HL-60/S4 treated with phorbol 12-myristate 13-acetate at 8.2 ng/mL for 4 days and 3 days (cell line): ENCODE measurements around the gene ENTREP1.
"Not testable (repeated sequence)": the region's sequence is repeated elsewhere in the genome, so short reads cannot be mapped to it uniquely, and the experiment has no call there.

Source experiments
- in situ Hi-C: fragments of 300-500 bp; cut with MboI; formaldehyde crosslinking; loops from 2 replicates; pipeline ENCODE4 v1.15.0; 2022; ENCODE audit warnings: low sequenced_read_pairs

ENTREP1 gene

DNA sequence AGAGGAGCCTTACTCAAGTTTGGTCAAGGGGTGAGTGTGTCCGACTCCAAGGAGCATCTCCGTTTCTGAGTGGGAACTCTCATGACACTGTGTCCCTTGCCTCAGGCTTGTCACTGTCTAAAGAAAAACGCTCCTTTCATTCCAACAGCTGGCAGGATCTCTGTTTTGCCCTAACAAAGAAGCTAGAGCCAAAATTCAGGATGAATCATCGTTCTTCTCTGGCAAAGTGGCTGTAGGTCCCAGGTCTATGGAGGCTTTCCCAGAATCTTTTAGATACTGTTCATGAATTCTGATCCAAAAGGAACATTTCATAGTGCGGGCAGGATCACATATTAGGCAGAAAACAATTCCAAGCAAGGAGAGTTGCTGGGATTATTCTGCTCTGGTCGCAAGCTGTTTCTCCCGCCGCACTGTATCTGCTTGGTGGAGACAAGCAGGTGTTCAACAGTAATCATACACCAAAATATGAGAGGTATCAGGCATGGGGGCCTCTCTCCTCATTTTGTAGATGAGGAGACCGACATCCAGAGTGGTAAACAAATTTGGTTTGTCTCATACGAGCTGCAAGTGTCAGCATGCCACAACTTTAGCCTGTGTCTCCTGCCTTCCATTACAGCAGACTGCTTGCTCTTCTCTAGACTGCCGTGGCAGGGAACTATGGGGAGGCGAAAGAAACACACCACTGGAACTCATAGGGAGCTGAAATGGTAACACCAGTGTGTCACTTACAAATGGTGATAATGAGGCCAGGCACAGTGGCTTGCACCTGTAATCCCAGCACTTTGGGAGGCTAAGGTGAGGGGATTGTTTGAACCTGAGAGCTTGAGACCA is 72.6 kb downstream of the ENTREP1 start:
- in situ Hi-C loops: no loop called here

GRCh38 chr9:69400470-69400869 is 75.5 kb downstream of the ENTREP1 start:
- in situ Hi-C loops: no loop called here

GRCh38 chr9:69409936-69410335 is 84.9 kb downstream of the ENTREP1 start:
- in situ Hi-C loops: not testable (repeated sequence)

DNA sequence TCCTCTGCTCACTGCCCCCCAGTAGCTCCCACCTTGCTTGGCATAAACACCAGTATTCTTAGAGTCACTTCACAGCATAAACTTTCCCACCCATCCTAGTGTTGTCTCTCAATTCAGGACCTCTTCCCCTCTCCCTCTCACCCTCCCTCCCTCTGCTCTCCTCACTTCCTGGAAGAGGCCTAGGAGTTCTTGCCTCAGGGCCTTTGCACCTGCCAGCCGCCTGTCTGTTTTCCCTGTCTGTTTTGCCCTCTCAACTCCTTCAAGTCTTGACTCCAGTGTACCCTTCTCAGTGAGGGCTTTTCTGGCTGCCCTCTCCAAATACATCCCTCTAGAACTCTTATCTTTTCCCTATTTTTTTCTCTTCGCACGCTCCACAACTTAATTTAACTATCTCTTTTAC is 86.2 kb downstream of the ENTREP1 start:
- in situ Hi-C loops: no loop called here

DNA sequence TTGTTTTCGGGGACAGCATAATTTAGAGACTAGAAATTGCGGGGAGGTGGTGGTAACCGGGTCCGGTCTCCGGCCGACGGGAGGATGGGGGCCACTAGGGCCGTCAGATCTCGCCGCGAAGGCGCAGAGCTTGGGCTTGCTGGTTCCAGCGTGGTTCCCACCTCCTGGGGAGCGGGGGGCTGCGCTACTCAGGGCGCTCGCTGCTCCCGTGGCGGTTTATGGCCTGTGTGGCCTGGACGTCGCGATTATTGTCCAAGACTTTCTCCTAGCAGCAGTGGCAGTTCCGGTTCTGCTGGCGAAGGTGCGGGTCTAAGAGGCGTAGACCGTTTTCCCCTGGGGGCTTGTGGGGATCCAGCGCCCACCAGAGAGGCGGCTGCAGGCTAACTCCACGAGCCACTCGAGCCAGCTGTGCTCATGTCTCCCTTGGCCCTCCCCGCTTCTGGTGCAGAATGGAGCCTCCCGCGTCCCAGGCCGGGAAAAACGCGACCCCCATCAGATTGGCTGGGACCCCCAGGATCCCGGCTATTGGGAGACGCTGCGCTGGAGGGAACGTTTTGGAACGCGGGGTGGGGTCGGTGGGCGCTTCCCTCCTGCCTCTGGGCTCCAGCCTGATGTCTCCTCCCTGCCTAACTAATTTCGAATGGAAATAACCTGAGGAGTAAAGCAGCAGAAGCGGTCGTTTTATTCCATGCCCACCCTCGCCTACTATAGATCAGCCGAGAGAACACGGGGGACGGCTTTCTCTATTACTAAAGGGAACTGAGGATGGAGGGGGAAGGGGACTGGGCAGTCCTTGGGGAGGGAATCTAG is 87.1 kb downstream of the ENTREP1 start:
- in situ Hi-C loops: no loop called here

GRCh38 chr9:69412741-69413150 is 87.7 kb downstream of the ENTREP1 start:
- in situ Hi-C loops: no loop called here

GRCh38 chr9:69420611-69421270 is 95.7 kb downstream of the ENTREP1 start:
- in situ Hi-C loops: no loop called here

DNA sequence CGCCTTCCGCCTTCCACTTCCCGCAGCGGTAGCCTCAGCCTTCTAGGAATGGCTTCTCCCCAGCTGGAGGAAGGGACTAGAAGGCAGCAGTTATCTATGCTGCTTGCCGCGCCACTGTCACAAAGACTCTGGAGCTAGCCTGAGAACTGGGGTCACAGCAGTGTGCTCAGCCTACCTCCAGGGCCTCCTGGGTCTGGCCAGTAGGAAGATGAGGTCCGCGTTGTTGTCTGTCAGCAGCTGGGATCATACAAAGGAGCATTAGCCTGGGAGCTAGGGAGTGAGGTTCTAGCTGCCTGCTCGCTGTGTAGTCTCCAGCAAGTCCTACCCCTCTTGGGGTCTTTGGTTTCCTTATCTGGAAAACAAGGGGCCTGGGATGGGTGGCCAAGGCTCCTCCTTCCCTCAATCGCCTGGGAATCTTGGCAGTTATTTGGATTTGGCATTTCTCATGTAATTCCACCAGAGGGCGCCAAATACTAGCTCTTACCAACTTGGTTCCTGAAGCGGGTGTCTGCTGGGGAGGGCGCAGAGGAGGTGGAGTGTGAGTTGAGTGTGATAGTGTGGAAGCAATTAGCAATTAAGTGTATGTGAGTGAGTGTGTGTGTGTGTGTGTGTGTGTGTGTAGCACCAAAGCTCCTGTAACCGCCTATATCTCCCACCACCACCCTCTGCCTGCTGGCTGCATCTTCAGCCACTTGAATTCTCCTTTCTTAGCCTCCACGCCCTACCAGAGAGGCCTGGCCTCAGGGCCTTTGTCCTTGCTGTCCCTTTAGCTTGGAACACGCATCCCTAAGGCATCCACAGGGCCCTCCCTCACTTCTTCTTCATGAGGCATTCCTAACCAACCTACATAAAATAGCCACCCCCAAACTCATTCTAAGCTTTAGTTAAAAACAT is 97.1 kb downstream of the ENTREP1 start:
- in situ Hi-C loops: no loop called here

DNA sequence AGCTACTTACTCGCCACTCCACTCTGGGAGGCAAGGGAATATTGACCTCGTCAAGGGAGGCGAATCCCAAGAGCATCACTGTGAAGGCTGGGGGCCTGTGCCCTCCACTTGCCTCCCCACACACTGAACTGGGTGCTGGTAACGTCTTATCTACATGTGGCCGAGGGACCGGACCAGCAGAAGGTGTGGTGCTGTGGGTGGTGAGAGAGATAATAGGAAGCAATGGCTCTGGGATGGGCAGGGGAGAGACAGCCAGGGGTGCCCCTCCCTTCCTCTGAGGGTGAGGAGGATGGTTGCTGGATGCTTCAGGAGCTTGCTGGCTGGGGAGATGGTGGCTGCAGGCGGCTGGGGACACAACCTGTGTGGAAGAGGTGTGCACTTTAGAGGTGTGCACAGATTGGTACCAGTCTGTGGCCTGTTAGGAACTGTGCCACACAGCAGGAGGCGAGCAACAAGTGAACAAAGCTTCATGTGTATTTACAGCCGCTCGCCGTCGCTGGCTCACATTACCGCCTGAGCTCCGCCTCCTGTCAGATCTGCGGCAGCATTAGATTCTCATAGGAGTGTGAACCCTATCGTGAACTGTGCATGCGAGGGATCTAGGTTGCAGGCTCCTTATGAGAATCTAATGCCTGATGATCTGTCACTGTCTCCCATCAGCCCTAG is 100.3 kb downstream of the ENTREP1 start:
- in situ Hi-C loops: no loop called here

DNA sequence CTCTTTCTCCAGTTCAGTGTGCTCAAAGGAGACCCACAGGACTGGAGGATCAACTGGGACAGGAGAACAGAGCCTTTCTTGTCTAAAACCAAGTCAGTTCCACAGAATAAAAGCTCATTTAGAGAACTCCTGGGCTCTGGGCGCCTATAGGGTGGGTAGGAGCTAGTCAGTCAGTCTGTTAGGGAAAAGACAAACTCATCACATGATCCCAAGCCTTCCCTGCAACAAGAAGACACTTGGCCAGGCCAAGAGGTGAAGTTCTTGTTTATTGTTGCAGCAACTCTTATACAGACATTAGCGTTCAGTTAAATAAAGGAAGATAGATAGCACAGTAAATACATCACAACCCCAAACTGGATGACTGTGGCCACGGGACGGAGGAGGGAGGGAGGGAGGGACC is 102.3 kb downstream of the ENTREP1 start:
- in situ Hi-C loops: no loop called here

DNA sequence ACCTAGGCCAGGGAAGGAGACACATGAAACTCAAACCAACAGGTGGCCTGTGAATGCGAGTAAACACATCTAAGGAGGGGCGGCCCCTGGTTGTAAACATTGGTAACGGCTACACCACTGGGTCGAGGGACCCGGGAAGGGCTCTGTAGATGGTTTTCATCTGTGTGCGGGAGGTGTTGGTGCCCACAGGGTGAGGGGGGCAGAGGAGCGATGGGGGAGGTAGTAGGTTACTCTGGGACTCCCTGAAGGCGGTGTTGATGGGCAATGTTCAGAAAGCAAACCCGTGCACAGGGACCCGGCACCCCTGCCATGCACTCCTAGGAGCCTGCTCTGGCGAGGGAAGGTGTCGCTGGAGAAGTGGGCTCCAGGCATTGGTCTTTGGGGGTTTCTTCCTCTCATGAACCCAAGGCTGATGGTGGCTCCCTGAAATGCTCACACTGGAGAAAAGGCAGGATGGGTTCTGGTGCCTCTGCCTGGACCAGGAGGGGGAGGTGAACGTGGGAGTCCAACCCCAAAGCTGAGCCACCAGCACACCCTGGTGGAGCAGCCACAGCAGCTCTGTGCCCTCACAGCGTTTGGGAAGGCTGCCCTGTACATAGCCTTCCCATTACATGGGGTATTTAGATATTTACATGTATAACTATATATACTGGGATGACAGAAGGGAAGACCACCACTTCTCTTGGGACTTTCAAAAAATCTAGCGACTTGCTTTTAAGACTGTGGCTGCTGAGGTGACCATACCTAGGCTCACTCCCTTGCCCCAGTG is 103.2 kb downstream of the ENTREP1 start:
- in situ Hi-C loops: no loop called here

DNA sequence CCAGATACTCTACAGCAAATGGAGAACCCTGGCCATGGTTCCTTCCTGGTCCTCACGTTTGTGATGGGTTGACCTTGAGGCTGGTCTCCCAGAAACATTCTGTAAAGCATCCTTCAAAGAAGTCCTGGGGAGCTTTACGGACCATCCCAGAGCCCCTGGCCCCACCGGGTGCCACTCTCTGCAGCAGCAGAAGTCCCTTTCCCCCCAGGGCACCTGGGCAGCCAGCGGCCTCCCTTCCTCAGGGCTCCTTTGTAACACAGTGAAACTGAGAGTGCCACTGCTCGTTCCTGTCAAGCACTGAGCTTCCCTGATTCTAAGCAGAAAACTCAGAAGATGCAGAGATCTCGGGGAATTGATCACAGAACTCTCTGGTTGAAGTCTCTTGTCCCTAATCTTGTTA is 104.3 kb downstream of the ENTREP1 start:
- in situ Hi-C loops: no loop called here

DNA sequence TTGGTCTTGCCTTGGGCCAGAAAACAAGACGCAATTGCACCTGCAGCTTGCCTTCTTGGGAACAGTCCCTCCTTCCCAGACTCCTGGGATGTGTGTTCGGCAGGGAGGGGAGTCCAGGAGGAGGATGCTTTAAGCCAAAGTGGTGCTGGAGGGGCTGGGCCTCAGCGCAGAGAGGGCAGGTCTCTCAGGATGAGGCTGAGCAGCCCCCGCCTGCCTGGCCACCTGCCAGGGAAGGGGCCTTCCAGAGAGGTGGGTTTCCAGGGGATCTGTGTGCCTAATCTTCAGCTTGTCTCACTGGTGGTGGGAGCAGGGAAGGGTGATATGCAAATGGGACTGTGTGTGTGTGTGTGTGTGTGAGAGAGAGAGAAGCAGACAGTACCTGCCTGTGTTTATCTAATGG is 105.2 kb downstream of the ENTREP1 start:
- in situ Hi-C loops: no loop called here

- in situ Hi-C loops: no loop called here
Observed at GRCh38 chr9:69431203-69431602, 106.2 kb downstream of the ENTREP1 start.

DNA sequence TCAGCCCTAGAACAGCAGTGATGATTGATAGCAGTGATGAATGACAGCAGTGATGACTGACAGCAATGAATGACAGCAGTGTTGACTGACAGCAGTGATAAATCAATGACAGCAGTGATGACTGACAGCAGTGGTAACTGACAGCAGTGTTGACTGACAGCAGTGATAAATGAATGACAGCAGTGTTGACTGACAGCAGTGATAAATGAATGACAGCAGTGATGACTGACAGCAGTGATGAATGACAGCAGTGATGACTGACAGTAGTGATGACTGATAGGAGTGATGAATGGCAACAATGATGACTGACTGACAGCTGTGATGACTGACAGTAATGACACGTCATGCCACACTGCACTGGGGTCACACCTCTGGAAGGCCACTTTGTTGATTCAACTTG is 106.8 kb downstream of the ENTREP1 start:
- in situ Hi-C loops: no loop called here

DNA sequence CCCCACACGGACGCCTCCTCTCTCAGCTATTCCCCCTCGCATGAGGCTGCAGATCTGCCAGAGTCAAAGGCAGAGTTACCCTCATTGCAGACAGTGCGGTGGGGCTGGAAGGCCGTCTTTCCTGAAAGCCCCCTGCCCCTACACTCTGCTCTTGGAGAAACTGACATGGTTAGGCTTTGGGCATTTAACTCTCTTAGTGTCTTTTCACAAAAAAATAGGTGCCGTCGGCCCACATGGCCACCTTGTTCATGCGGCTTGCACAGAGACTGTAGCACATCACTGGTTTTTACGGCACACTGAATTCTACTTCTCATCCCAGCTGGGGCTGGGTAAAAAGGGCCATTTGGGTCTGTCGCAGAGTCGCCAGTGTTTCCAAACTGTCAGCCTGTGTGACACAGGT is 107.6 kb downstream of the ENTREP1 start:
- in situ Hi-C loops: no loop called here

DNA sequence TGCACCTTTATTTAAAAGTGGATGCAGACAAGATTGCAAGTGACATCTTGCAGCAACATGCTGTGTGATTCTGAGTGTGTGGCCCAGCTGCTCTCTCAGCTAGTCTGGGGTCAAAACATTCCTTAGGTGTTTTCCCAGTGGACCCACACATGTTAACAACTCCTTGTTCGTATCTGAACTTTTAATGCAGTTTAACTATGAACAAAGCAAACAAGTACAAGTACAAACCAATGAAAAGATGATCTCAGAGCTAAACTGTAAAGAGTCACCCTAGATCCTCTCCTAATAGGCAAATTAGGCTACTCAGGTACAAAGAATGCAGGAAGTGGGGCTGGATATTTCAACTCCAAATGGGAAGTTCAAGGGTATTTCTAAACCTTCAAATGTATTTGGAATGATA is 108.4 kb downstream of the ENTREP1 start:
- in situ Hi-C loops: no loop called here

- in situ Hi-C loops: no loop called here
Observed at GRCh38 chr9:69433968-69434367, 109.0 kb downstream of the ENTREP1 start.

DNA sequence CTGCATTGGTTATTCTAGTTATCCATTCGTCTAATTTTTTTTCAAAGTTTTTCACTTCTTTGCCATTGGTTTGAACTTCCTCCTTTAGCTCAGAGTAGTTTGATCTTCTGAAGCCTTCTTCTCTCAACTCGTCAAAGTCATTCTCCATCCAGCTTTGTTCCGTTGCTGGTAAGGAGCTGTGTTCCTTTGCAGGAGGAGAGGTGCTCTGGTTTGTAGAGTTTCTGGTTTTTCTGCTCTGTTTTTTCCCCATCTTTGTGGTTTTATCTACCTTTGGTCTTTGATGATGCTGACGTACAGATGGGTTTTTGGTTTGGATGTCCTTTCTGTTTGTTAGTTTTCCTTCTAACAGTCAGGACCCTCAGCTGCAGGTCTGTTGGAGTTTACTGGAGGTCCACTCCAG is 114.6 kb downstream of the ENTREP1 start:
- in situ Hi-C loops: not testable (repeated sequence)
